B cell (primary cell): ENCODE results near the gene RASA2. TPM values are rescaled to one million over a fixed set of nuclear protein-coding genes. Genes with fewer than 3 reads are reported as not detected.

Experiments
- ATAC-seq: fragments of 200-7000 bp; cut with Tn5 transposase; one replicate; pipeline ENCODE4 v1.10.0; 2021; ENCODE audit warnings: low read depth, mild to moderate bottlenecking, moderate number of reproducible peaks, moderate library complexity
- CTCF ChIA-PET: fragments of 350-600 bp; sonication (Branson Sonifier 250); formaldehyde crosslinking; loops from one replicate; lab custom pipeline; 2021; ENCODE audit warnings: antibody characterized with exemption, inconsistent platforms; lab: Charles Lee
- POLR2A ChIA-PET: fragments of 350-600 bp; sonication (Branson Sonifier 250); formaldehyde crosslinking; loops from one replicate; lab custom pipeline; 2021; ENCODE audit warnings: antibody characterized with exemption; lab: Charles Lee
- DNase-seq: peaks from one replicate; pipeline ENCODE4 v3.0.0; 2013
- H2AFZ ChIP-seq: 2 replicates; pipeline ENCODE4 v1.6.1; 2012; ENCODE audit warnings: mild to moderate bottlenecking, low read depth, low read length; ENCODE audit not compliant: insufficient read depth, poor library complexity, severe bottlenecking
- H3K27ac ChIP-seq, 2 donors: 1 replicate in 1 of 2; 2 replicates in 1 of 2; pipeline ENCODE4 v1.5.1; 2012 to 2013; ENCODE audit warnings: low read length in 2 of 2, mild to moderate bottlenecking in 2 of 2, moderate library complexity in 1 of 2
- H3K27me3 ChIP-seq, 4 experiments: fragments of 200-600 bp in 1 of 4; sonication (generic) in 1 of 4; replicated peaks in 1 of 4; 1 replicate in 2 of 4; 2 replicates in 2 of 4; pipeline versions ENCODE4 v1.6.1 to v1.7.0; 2013 to 2016; ENCODE audit warnings: low read length in 3 of 4, mild to moderate bottlenecking in 2 of 4, mixed read lengths in 1 of 4, moderate library complexity in 1 of 4; ENCODE audit not compliant: insufficient read depth in 4 of 4, control insufficient read depth in 3 of 4; ENCODE audit errors: control extremely low read depth in 1 of 4
- H3K36me3 ChIP-seq, 2 experiments: replicated peaks in 1 of 2; 1 replicate in 1 of 2; 2 replicates in 1 of 2; pipeline versions ENCODE4 v1.6.1 to v1.7.1; 2013; ENCODE audit warnings: low read length in 1 of 2; ENCODE audit not compliant: insufficient read depth in 2 of 2, control insufficient read depth in 1 of 2; ENCODE audit errors: control extremely low read depth in 1 of 2, extremely low read depth in 1 of 2
- H3K4me1 ChIP-seq, 2 donors: fragments of 200-600 bp in 1 of 2; sonication (generic) in 1 of 2; 1 replicate in 1 of 2; 2 replicates in 1 of 2; pipeline versions ENCODE4 v1.5.1 to v1.6.1; 2013 to 2017; ENCODE audit warnings: low read length in 2 of 2; ENCODE audit not compliant: control insufficient read depth in 2 of 2, insufficient read depth in 2 of 2
- H3K4me2 ChIP-seq: replicated peaks from 2 replicates; pipeline ENCODE3; 2012; ENCODE audit warnings: mild to moderate bottlenecking, low read depth, low read length; ENCODE audit not compliant: poor library complexity, severe bottlenecking
- H3K4me3 ChIP-seq, 5 experiments: fragments of 200-600 bp in 1 of 5; sonication (generic) in 1 of 5; 1 replicate in 3 of 5; 2 replicates in 2 of 5; pipeline versions ENCODE4 v1.5.1 to v1.7.0; 2011 to 2016; ENCODE audit warnings: low read length in 4 of 5, mild to moderate bottlenecking in 4 of 5, low read depth in 2 of 5, control low read depth in 1 of 5, moderate library complexity in 1 of 5; ENCODE audit not compliant: insufficient read depth in 1 of 5; ENCODE audit errors: control extremely low read depth in 1 of 5, extremely low read depth in 1 of 5
- H3K79me2 ChIP-seq: fragments of 200-600 bp; sonication (generic); one replicate; pipeline ENCODE4 v1.6.0; 2016; ENCODE audit warnings: low read length; ENCODE audit not compliant: control insufficient read depth, insufficient read depth
- H3K9ac ChIP-seq: fragments of 200-600 bp; sonication (generic); 2 replicates; pipeline ENCODE4 v1.6.1; 2017; ENCODE audit warnings: mild to moderate bottlenecking, low read length, moderate library complexity
- H3K9me3 ChIP-seq, 3 donors: one replicate each; pipeline versions ENCODE4 v1.6.1 to v1.7.1; 2013; ENCODE audit warnings: low read length in 2 of 3; ENCODE audit not compliant: control insufficient read depth in 2 of 3, insufficient read depth in 1 of 3; ENCODE audit errors: control extremely low read depth in 1 of 3
- H4K20me1 ChIP-seq: 2 replicates; pipeline ENCODE4 v1.6.0; 2012; ENCODE audit warnings: mild to moderate bottlenecking, low read length; ENCODE audit not compliant: insufficient read depth, control insufficient read depth, poor library complexity, severe bottlenecking
- H3K27ac Mint-ChIP-seq: one replicate; pipeline ENCODE4 v1.8.0; 2021; ENCODE audit warnings: mixed read lengths
- H3K27me3 Mint-ChIP-seq: one replicate; pipeline ENCODE4 v1.8.0; 2021; ENCODE audit warnings: mixed read lengths
- H3K4me1 Mint-ChIP-seq: one replicate; pipeline ENCODE4 v1.8.0; 2021; ENCODE audit warnings: mixed read lengths
- H3K4me3 Mint-ChIP-seq: one replicate; pipeline ENCODE4 v1.8.0; 2021; ENCODE audit warnings: mixed read lengths
- H3K9me3 Mint-ChIP-seq: one replicate; pipeline ENCODE4 v1.8.0; 2022; ENCODE audit warnings: mixed read lengths; ENCODE audit not compliant: insufficient read depth
- CTCF ChIP-seq: fragments of 200-600 bp; IDR thresholded peaks from one replicate; pipeline ENCODE4 v1.8.0; 2022; ENCODE audit warnings: antibody characterized with exemption, mild to moderate bottlenecking
- EZH2 ChIP-seq: IDR thresholded peaks from 2 replicates; pipeline ENCODE4 v1.6.1; 2012; ENCODE audit warnings: borderline replicate concordance, low read depth, mild to moderate bottlenecking, moderate library complexity, low read length; ENCODE audit not compliant: insufficient read depth, poor library complexity, severe bottlenecking
- WGBS: methylation state at CpG from one replicate; pipeline ENCODE4 v1.1.5; 2013; ENCODE audit warnings: missing lambda C conversion rate; ENCODE audit not compliant: insufficient coverage; 5-methylcytosine and 5-hydroxymethylcytosine counted together
- intact Hi-C: fragments of 100-400 bp; cut with micrococcal nuclease; formaldehyde crosslinking; loops from one replicate; pipeline ENCODE4 v1.10.0; 2022
- polyA plus RNA-seq: library from polyadenylated mRNA; depleted of rRNA; stranded (reverse); fragments of >200 nt; gene quantifications from 2 replicates; pipeline ENCODE4 v1.2.3, GENCODE V29; 2012
- total RNA-seq, 2 donors: library from RNA; stranded (reverse); fragments of 120-200 nt in 1 of 2; gene quantifications; 1 replicate in 1 of 2; 2 replicates in 1 of 2; pipeline versions ENCODE4 v1.2.3 to v1.2.4, GENCODE V29; 2013 to 2022

Gene RASA2
- total and polyA plus RNA-seq, 2 donors (not counting 1 experiment from before 2014, with no cell fraction given) = 12.3 to 47.7 TPM

DNA sequence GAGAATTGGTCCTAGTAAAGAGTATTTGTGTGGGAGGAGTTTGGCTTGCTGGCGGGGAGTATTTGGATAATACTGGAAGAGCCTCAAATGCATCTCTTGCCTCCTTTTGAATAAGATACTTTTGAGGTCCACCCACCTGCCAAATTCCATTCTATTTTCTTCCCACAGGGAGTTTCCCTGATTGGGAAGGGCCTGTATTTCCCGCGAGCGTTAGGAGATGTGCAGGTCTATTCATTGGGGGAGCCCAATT is 406 bp upstream of the RASA2 start:
- ChIA-PET CTCF (interaction anchor here (0.6 to 2.9 kb wide), 6 partner anchors 10 to 175 kb away, joined by 3 to 18 read pairs (median 4); no protein-coding TSS in a partner anchor), POLR2A (interaction anchor here (1.3 to 3.2 kb wide), 2 partner anchors 12 to 150 kb away, joined by 3 to 46 read pairs; no protein-coding TSS in a partner anchor)
- WGBS = no CpG with 5 or more reads among the region's 4 CpGs
- ATAC-seq (no peak), DNase-seq (no peak)
- Histone ChIP-seq H2AFZ (peak overlapping the region; percentile 59), H3K4me2 (peak overlapping the region; percentile 90), H3K79me2 (peaks cover 43% of the 10 kb centered on the region), H3K27me3 (no peaks in the 10 kb centered on the region), H4K20me1 (peaks cover 20% of the 10 kb centered on the region), H3K27ac (peak overlapping the region; percentile 62 to 64), H3K4me3 (peak overlapping the region; percentile 33 to 66 (median 53)), H3K36me3 (peaks cover 5 to 7% of the 10 kb centered on the region in 2 experiments), H3K9ac (peak overlapping the region; percentile 65), H3K9me3 (peaks cover 0 to 4% (median 0%) of the 10 kb centered on the region in 3 donors), H3K4me1 (peaks cover 45 to 54% of the 10 kb centered on the region in 2 donors)
- Mint-ChIP-seq H3K27ac (peak overlapping the region; percentile 94), H3K4me1 (peaks cover 63% of the 10 kb centered on the region), H3K27me3 (no peaks in the 10 kb centered on the region), H3K4me3 (peak overlapping the region; percentile 91), H3K9me3 (no peaks in the 10 kb centered on the region)
- no peak for TF ChIP-seq EZH2
- TF ChIP-seq CTCF = no peak
- intact Hi-C loops = loop anchor here (2.0 to 5.0 kb wide), 6 partner anchors 41 to 1092 kb away; partner anchors contain the start of genes ATP1B3, ATR, RNF7 and XRN1

DNA sequence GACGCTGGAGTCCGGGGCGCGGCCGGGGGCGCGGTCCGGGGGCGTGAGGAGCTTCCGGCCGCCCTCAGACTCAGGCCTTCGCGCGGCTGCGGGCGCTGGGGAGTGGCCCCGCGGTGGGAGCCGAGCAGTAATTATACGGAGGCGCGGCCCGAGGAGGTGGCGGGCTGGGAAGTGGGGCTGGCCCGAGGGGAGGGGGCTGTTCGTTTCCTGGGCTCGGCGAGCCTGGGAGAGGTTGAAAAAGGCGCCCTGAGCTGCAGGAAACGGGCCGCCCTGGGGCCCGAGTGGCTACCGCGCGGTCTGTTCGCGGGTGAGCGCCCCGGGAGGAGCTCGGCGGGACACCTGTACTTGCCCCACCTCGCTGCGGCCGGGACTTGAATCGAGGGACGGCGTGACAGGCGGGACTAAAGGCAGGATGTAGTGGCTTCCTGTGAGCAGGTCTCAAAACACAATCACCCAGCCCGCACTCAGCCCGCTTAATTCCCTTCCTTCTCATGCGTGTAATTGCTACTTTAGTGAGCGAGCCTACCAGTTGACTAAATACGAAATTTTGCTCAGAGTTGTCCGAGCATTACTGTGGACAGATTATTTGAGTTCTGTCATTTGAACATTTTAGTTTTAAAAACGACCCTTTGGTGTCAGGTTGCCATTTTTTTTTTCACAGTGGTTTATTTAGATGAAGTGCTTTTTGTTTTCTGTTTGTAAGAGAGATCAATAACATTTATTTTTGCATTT is 860 bp downstream of the RASA2 start:
- H3K27ac ChIP-seq = peak overlapping the region; percentile 83 to 91
- under 1% methylated on average over 50 of the region's 55 CpGs for WGBS
- H3K27me3 ChIP-seq = no peaks in the 10 kb centered on the region
- peak overlapping the region; percentile 93 for H3K27ac Mint-ChIP-seq
- ATAC-seq (peak; percentile 70), DNase-seq (peak; percentile 91)
- H3K4me1 Mint-ChIP-seq = peaks cover 70% of the 10 kb centered on the region
- H4K20me1 ChIP-seq = peaks cover 28% of the 10 kb centered on the region
- peak overlapping the region; percentile 48 to 96 (median 67) for H3K4me3 ChIP-seq
- no peaks in the 10 kb centered on the region for H3K9me3 Mint-ChIP-seq
- TF ChIP-seq CTCF = no peak
- TF ChIP-seq EZH2 = no peak
- intact Hi-C loops = loop anchor here (1.0 to 5.0 kb wide), 8 partner anchors 11 to 1091 kb away; partner anchors contain the start of genes ATP1B3, ATR, RNF7 and XRN1
- ChIA-PET POLR2A (interaction anchor here (0.6 to 3.2 kb wide), 7 partner anchors 11 to 176 kb away, joined by 3 to 46 read pairs (median 3); no protein-coding TSS in a partner anchor), CTCF (interaction anchor here (1.0 to 2.9 kb wide), 11 partner anchors 10 to 256 kb away, joined by 3 to 18 read pairs (median 3); partner anchors contain the start of gene PXYLP1)
- peak overlapping the region; percentile 80 for H2AFZ ChIP-seq
- no peaks in the 10 kb centered on the region for H3K27me3 Mint-ChIP-seq
- peaks cover 45 to 66% of the 10 kb centered on the region in 2 donors for H3K4me1 ChIP-seq
- peaks cover 55% of the 10 kb centered on the region for H3K79me2 ChIP-seq
- peak overlapping the region; percentile 88 for H3K4me3 Mint-ChIP-seq
- peaks cover 5 to 7% of the 10 kb centered on the region in 2 experiments for H3K36me3 ChIP-seq
- peak overlapping the region; percentile 92 for H3K9ac ChIP-seq
- peak overlapping the region; percentile 90 for H3K4me2 ChIP-seq
- peaks cover 0 to 4% (median 0%) of the 10 kb centered on the region in 3 donors for H3K9me3 ChIP-seq
